Heart left ventricle (tissue), 13 donors: Measurements from ENCODE around the gene TPX2.

Source experiments
- CTCF ChIP-seq, 12 donors: fragments of 200-600 bp; sonication (generic) in 4 of 12; IDR thresholded peaks; one replicate each; pipeline versions ENCODE4 v1.5.0 to v1.8.0; 2018 to 2022; ENCODE audit warnings: antibody characterized with exemption in 12 of 12, mild to moderate bottlenecking in 5 of 12
- POLR2A ChIP-seq, 2 donors: fragments of 450-650 bp; IDR thresholded peaks; one replicate each; pipeline ENCODE4 v1.6.1; 2017; ENCODE audit warnings: antibody characterized with exemption in 2 of 2, mild to moderate bottlenecking in 2 of 2, moderate library complexity in 2 of 2
- donor health status: ischemic (EF 13 %, LVEDD 7.1; RV severe dilation, severe dysfunction).
- donor health status: DM: no; HTN: yes; CAD: no.
- donor health status: DM: no; HTN: no; CAD: no.
- donor health status: ischemic (EF 25% LVEDD 6.9; RV normal size, moderate dysfunction).
- donor health status: ischemic (EF 25% LVEDD 5.7; RV mildly dilated, moderate dysfunction).
- donor health status: ischemic (EF 35%, LVEDD 5.7; RV mildly dilated, moderate dysfunction).
- donor health status: nonischemic (EF 11% LVEDD 7.7; RV severe dilation, severe dysfunction).
- donor health status: DM: yes; HTN: yes; CAD: no.
- donor health status: PGD.
- donor health status: ischemic (EF 29% LVEDD 5.4; RV normal size, mild dysfunction).
- donor health status: nonischemic (EF 23%, LVEDD 6.1; RV moderate dilation, normal function).

- TF ChIP-seq CTCF (IDR thresholded peaks at IDR 0.05) (no peak), POLR2A (IDR thresholded peaks at IDR 0.05) (no peak)
Observed at GRCh38 chr20:31784354-31785044, 45.4 kb downstream of the TPX2 start.
